HUES48 (cell line): Measurements from ENCODE around the gene PLD6.
A peak's percentile ranks its signal among the peaks of the same experiment; 100 is the strongest.
"Not testable (repeated sequence)": the region's sequence is repeated elsewhere in the genome, so short reads cannot be mapped to it uniquely, and the experiment has no call there.

Experiments used
- H3K27ac ChIP-seq: one replicate; pipeline ENCODE4 v1.7.0; 2013; ENCODE audit warnings: low read depth, low read length, inconsistent platforms
- H3K27me3 ChIP-seq: 2 replicates; pipeline ENCODE4 v1.6.1; 2013; ENCODE audit warnings: mild to moderate bottlenecking, low read length; ENCODE audit not compliant: control insufficient read depth, insufficient read depth
- H3K36me3 ChIP-seq: 2 replicates; pipeline ENCODE4 v1.6.1; 2013; ENCODE audit warnings: low read length; ENCODE audit not compliant: control insufficient read depth, insufficient read depth
- H3K4me1 ChIP-seq: 2 replicates; pipeline ENCODE4 v1.6.1; 2013; ENCODE audit warnings: mild to moderate bottlenecking, low read length; ENCODE audit not compliant: control insufficient read depth, insufficient read depth
- H3K4me3 ChIP-seq: 2 replicates; pipeline ENCODE4 v1.5.1; 2013; ENCODE audit warnings: mild to moderate bottlenecking, low read depth, low read length
- H3K9ac ChIP-seq: 2 replicates; pipeline ENCODE4 v1.6.1; 2013; ENCODE audit warnings: mild to moderate bottlenecking, low read depth, low read length, moderate library complexity
- H3K9me3 ChIP-seq: 2 replicates; pipeline ENCODE4 v1.6.1; 2013; ENCODE audit warnings: low read length; ENCODE audit not compliant: control insufficient read depth, insufficient read depth

The PLD6 gene

GRCh38 chr17:17206124-17206912 lies at the start of gene PLD6:
TSS of gene PLD6 (minus strand) at chr17:17206333. CDS start at chr17:17206286, 47 bp downstream.
- no peaks in the 10 kb centered on the region for H3K4me1 ChIP-seq
- no peaks in the 10 kb centered on the region for H3K36me3 ChIP-seq
- no peak within 1 kb of the TSS for H3K9ac ChIP-seq
- no peak within 1 kb of the TSS for H3K27ac ChIP-seq
- H3K9me3 ChIP-seq = no peaks in the 10 kb centered on the region
- H3K4me3 ChIP-seq = no peak within 1 kb of the TSS
- H3K27me3 ChIP-seq = no peaks in the 10 kb centered on the region

- H3K27me3 ChIP-seq, H3K9ac ChIP-seq, H3K27ac ChIP-seq, H3K9me3 ChIP-seq, H3K4me3 ChIP-seq, H3K4me1 ChIP-seq: not testable (repeated sequence)
- peaks cover 82% of the 10 kb centered on the region for H3K36me3 ChIP-seq
These were observed 49.6 kb upstream of the PLD6 start for GRCh38 chr17:17255689-17256088.

- no peaks in the 10 kb centered on the region for H3K27me3 ChIP-seq
- no peaks in the 10 kb centered on the region for H3K9me3 ChIP-seq
- peaks cover 77% of the 10 kb centered on the region for H3K36me3 ChIP-seq
- no peak overlapping the region for H3K4me3 ChIP-seq
- no peak overlapping the region for H3K9ac ChIP-seq
- H3K4me1 ChIP-seq = no peaks in the 10 kb centered on the region
- H3K27ac ChIP-seq = no peak overlapping the region
These were observed 47.9 kb upstream of the PLD6 start for GRCh38 chr17:17254036-17254435.

- no peak overlapping the region for H3K4me3 ChIP-seq
These were observed 47.3 kb upstream of the PLD6 start for GRCh38 chr17:17253406-17253805.

GRCh38 chr17:17252149-17252661 lies 46.1 kb upstream of the PLD6 start:
- H3K27me3 ChIP-seq = no peaks in the 10 kb centered on the region
- no peak overlapping the region for H3K27ac ChIP-seq
- H3K4me3 ChIP-seq = no peak overlapping the region
- no peaks in the 10 kb centered on the region for H3K4me1 ChIP-seq
- peaks cover 80% of the 10 kb centered on the region for H3K36me3 ChIP-seq
- H3K9me3 ChIP-seq = no peaks in the 10 kb centered on the region
- no peak overlapping the region for H3K9ac ChIP-seq

More at GRCh38 chr17:17253406-17253805, 47.3 kb upstream of the PLD6 start:
- H3K36me3 ChIP-seq = peaks cover 77% of the 10 kb centered on the region
- H3K4me1 ChIP-seq = no peaks in the 10 kb centered on the region
- no peak overlapping the region for H3K9ac ChIP-seq
- no peaks in the 10 kb centered on the region for H3K9me3 ChIP-seq
- no peak overlapping the region for H3K27ac ChIP-seq
- no peaks in the 10 kb centered on the region for H3K27me3 ChIP-seq

- Histone ChIP-seq H3K27me3 (no peaks in the 10 kb centered on the region), H3K9ac (no peak overlapping the region), H3K4me1 (no peaks in the 10 kb centered on the region), H3K4me3 (no peak overlapping the region), H3K27ac (no peak overlapping the region), H3K36me3 (peaks cover 58% of the 10 kb centered on the region), H3K9me3 (no peaks in the 10 kb centered on the region)
These were observed 40.7 kb upstream of the PLD6 start for GRCh38 chr17:17246879-17247278.

GRCh38 chr17:17243163-17243562 lies 37.0 kb upstream of the PLD6 start:
- Histone ChIP-seq H3K27me3 (no peaks in the 10 kb centered on the region), H3K4me3 (no peak overlapping the region), H3K4me1 (no peaks in the 10 kb centered on the region), H3K36me3 (peaks cover 35% of the 10 kb centered on the region), H3K27ac (no peak overlapping the region), H3K9me3 (no peaks in the 10 kb centered on the region), H3K9ac (no peak overlapping the region)

- Histone ChIP-seq H3K27me3 (no peaks in the 10 kb centered on the region), H3K36me3 (peaks cover 26% of the 10 kb centered on the region), H3K9ac (no peak overlapping the region), H3K9me3 (no peaks in the 10 kb centered on the region), H3K4me1 (no peaks in the 10 kb centered on the region), H3K27ac (no peak overlapping the region), H3K4me3 (no peak overlapping the region)
These were observed 36.1 kb upstream of the PLD6 start for GRCh38 chr17:17242246-17242645.

- no peaks in the 10 kb centered on the region for H3K27me3 ChIP-seq
- H3K27ac ChIP-seq = no peak overlapping the region
- H3K9ac ChIP-seq = no peak overlapping the region
- H3K36me3 ChIP-seq = peaks cover 20% of the 10 kb centered on the region
- H3K4me3 ChIP-seq = no peak overlapping the region
- H3K4me1 ChIP-seq = no peaks in the 10 kb centered on the region
- no peaks in the 10 kb centered on the region for H3K9me3 ChIP-seq
These were observed 35.5 kb upstream of the PLD6 start for GRCh38 chr17:17241656-17242055.

GRCh38 chr17:17239832-17240231 lies 33.7 kb upstream of the PLD6 start:
- no peaks in the 10 kb centered on the region for H3K9me3 ChIP-seq
- H3K27ac ChIP-seq = no peak overlapping the region
- H3K27me3 ChIP-seq = no peaks in the 10 kb centered on the region
- H3K36me3 ChIP-seq = peaks cover 8% of the 10 kb centered on the region; the same call in 1 of the 2 replicates
- no peak overlapping the region for H3K9ac ChIP-seq
- H3K4me1 ChIP-seq = peaks cover 6% of the 10 kb centered on the region; the same call in 1 of the 2 replicates
- no peak overlapping the region for H3K4me3 ChIP-seq

GRCh38 chr17:17237026-17237799 lies 31.1 kb upstream of the PLD6 start, which contains the start of gene FLCN:
TSS of gene FLCN (minus strand) at chr17:17237168. CDS start at chr17:17228137, 9,031 bp downstream.
- Histone ChIP-seq H3K36me3 (peaks cover 9% of the 10 kb centered on the region; the same call in 1 of the 2 replicates), H3K4me3 (peak within 1 kb of the TSS; percentile 95), H3K27me3 (no peaks in the 10 kb centered on the region), H3K9me3 (no peaks in the 10 kb centered on the region), H3K27ac (peak within 1 kb of the TSS; percentile 96), H3K9ac (peak within 1 kb of the TSS; percentile 99), H3K4me1 (peaks cover 6% of the 10 kb centered on the region; the same call in 1 of the 2 replicates)
